Measurements from ENCODE around the gene TTC29.

GRCh38 chr4:146969126-146969525 lies 23.5 kb upstream of the TTC29 start:
- TF ChIP-seq CTCF (IDR thresholded peaks at IDR 0.05; ENCODE audit: insufficient read depth, low read length, poor library complexity, severe bottlenecking) (no peak), EZH2phosphoT487 (conservative IDR thresholded peaks at IDR 0.05; ENCODE audit: low read length) (no peak)
